Panc1 (cell line): ENCODE results near the gene ABCG1. TPM values are rescaled to one million over a fixed set of nuclear protein-coding genes. Genes with fewer than 3 reads are reported as not detected.

ENCODE experiments used
- ATAC-seq: fragments of 200-7000 bp; cut with Tn5 transposase; 2 replicates; pipeline ENCODE4 v1.9.1; 2020; ENCODE audit warnings: mild to moderate bottlenecking, moderate library complexity
- BruUV-seq: library from RNA; stranded (reverse); fragments of 400-500 nt; replicated peaks from 2 replicates; lab custom pipeline; 2021; lab: Mats Ljungman, UMichigan
- CTCF ChIA-PET: fragments of 300-600 bp; sonication (Branson Sonifier 250); formaldehyde crosslinking; loops from one replicate; lab custom pipeline; 2022; ENCODE audit warnings: antibody characterized with exemption; lab: Charles Lee
- POLR2A ChIA-PET: fragments of 300-600 bp; sonication (Branson Sonifier 250); formaldehyde crosslinking; loops from one replicate; lab custom pipeline; 2022; ENCODE audit warnings: antibody characterized with exemption; lab: Charles Lee
- DNase-seq: peaks from one replicate; pipeline ENCODE4 v3.0.0-alpha.2; 2010; ENCODE audit warnings: low read depth, low spot score
- H3K27ac ChIP-seq: 2 replicates; pipeline ENCODE4 v1.5.1; 2011; ENCODE audit warnings: mild to moderate bottlenecking, low read length, inconsistent platforms
- H3K27me3 ChIP-seq: fragments of 200-500 bp; sonication (Bioruptor generic); 2 replicates; pipeline ENCODE4 v1.6.0; 2014; ENCODE audit warnings: low read length, inconsistent platforms; ENCODE audit not compliant: control insufficient read depth, insufficient read depth
- H3K36me3 ChIP-seq: fragments of 200-500 bp; sonication (Bioruptor generic); 2 replicates; pipeline ENCODE4 v1.5.1; 2014; ENCODE audit warnings: inconsistent platforms, mild to moderate bottlenecking, low read length, moderate library complexity; ENCODE audit not compliant: control insufficient read depth, insufficient read depth
- H3K4me1 ChIP-seq: 2 replicates; pipeline ENCODE4 v1.5.1; 2011; ENCODE audit warnings: inconsistent platforms, mild to moderate bottlenecking, low read length, moderate library complexity; ENCODE audit not compliant: control insufficient read depth, insufficient read depth
- H3K4me3 ChIP-seq, 2 experiments: 2 replicates each; pipeline ENCODE4 v1.5.1; 2011 to 2012; ENCODE audit warnings: low read depth in 2 of 2, low read length in 2 of 2, mild to moderate bottlenecking in 2 of 2, inconsistent platforms in 1 of 2, moderate library complexity in 1 of 2
- H3K9me3 ChIP-seq: fragments of 200-500 bp; sonication (Bioruptor generic); 2 replicates; pipeline ENCODE4 v1.5.1; 2014; ENCODE audit warnings: low read depth, mild to moderate bottlenecking, inconsistent platforms, low read length, moderate library complexity; ENCODE audit not compliant: control insufficient read depth, insufficient read depth
- CTCF ChIP-seq: fragments of 450-650 bp; IDR thresholded peaks from 2 replicates; pipeline ENCODE4 v1.5.1; 2017; ENCODE audit warnings: mild to moderate bottlenecking
- POLR2AphosphoS5 ChIP-seq: IDR thresholded peaks from 2 replicates; pipeline ENCODE4 v1.6.1; 2012; ENCODE audit warnings: mild to moderate bottlenecking, low read depth, low read length, moderate library complexity
- REST ChIP-seq, 2 experiments: IDR thresholded peaks; 2 replicates each; pipeline ENCODE4 v1.6.1; 2011 to 2012; ENCODE audit warnings: low read depth in 2 of 2, control low read depth in 1 of 2, low read length in 1 of 2, mild to moderate bottlenecking in 1 of 2, moderate library complexity in 1 of 2; ENCODE audit not compliant: insufficient read depth in 1 of 2
- SIN3A ChIP-seq: IDR thresholded peaks from 2 replicates; pipeline ENCODE4 v1.6.1; 2012; ENCODE audit warnings: low read depth, mild to moderate bottlenecking, low read length, moderate library complexity, borderline replicate concordance; ENCODE audit not compliant: insufficient read depth
- TCF7L2 ChIP-seq: IDR thresholded peaks from 2 replicates; pipeline ENCODE4 v1.6.1; 2011; ENCODE audit warnings: mild to moderate bottlenecking, low read depth, low read length, inconsistent platforms
- in situ Hi-C: cut with HindIII; loops from 2 replicates; pipeline ENCODE4 v1.10.0; 2016; ENCODE audit warnings: low sequenced_read_pairs, low pct_unique_long_range_greater_than_20kb
- intact Hi-C: fragments of 100-400 bp; cut with micrococcal nuclease; formaldehyde crosslinking; loops from one replicate; pipeline ENCODE4 v1.10.0; 2022; ENCODE audit not compliant: unreplicated experiment
- total RNA-seq: library from RNA; stranded (reverse); gene quantifications from one replicate; pipeline ENCODE4 v1.2.1, GENCODE V29; 2021; ENCODE audit not compliant: unreplicated experiment

The ABCG1 gene
- total RNA-seq, 1 experiment from 2014 or later = 0.80 TPM

DNA sequence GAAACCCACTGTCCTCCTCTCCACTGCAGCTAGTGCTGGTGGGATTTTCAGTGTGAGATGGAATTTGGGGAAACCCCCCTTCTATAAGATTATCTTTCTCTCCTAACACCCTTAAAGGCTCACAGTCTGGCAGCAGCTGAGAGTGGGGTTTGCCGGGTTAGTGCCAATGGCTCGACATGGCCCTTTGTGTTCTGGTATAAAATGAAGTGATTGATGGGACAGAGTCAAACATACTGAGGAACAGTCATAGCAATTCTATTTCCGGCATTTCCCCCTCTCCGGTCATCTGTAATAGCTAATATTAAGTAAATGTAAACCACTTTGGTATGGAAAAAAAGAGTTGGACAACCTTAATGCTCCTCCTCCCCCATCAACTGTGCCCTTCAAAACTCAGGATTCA is 58.7 kb downstream of the ABCG1 start:
- H3K27me3 ChIP-seq = no peaks in the 10 kb centered on the region
- POLR2A ChIA-PET = no interaction called here
- peaks cover 7% of the 10 kb centered on the region for H3K4me1 ChIP-seq
- BruUV-seq = no TSS peak
- H3K4me3 ChIP-seq = no peak overlapping the region
- TF ChIP-seq SIN3A (no peak), CTCF (no peak), REST (IDR thresholded peaks at IDR 0.05; ENCODE audit: insufficient read depth in 1 of 2, low read depth in 2 of 2, low read length in 1 of 2) (no peak), POLR2AphosphoS5 (no peak), TCF7L2 (no peak)
- CTCF ChIA-PET = no interaction called here
- in situ Hi-C loops (no loop called here), intact Hi-C loops (no loop called here)
- H3K9me3 ChIP-seq = no peaks in the 10 kb centered on the region
- H3K27ac ChIP-seq = no peak overlapping the region
- H3K36me3 ChIP-seq = no peaks in the 10 kb centered on the region
- no peak for ATAC-seq
- no peak for DNase-seq

GRCh38 chr21:42278451-42279149 is 59.7 kb downstream of the ABCG1 start:
- no TSS peak for BruUV-seq
- DNase-seq = no peak

More at GRCh38 chr21:42278451-42279149, 59.7 kb downstream of the ABCG1 start:
- H3K4me1 ChIP-seq = peaks cover 7% of the 10 kb centered on the region
- H3K36me3 ChIP-seq = no peaks in the 10 kb centered on the region
- TF ChIP-seq REST (IDR thresholded peaks at IDR 0.05; ENCODE audit: insufficient read depth in 1 of 2, low read depth in 2 of 2, low read length in 1 of 2) (no peak), CTCF (no peak), SIN3A (no peak), POLR2AphosphoS5 (no peak), TCF7L2 (no peak)
- H3K4me3 ChIP-seq = no peak overlapping the region
- H3K27ac ChIP-seq = no peak overlapping the region
- ChIA-PET POLR2A (interaction anchor here (0.5 kb wide), 1 partner anchor 114 kb away, joined by 4 read pairs; no protein-coding TSS in a partner anchor), CTCF (no interaction called here)
- no peaks in the 10 kb centered on the region for H3K9me3 ChIP-seq
- H3K27me3 ChIP-seq = no peaks in the 10 kb centered on the region
- intact Hi-C loops = no loop called here
- ATAC-seq = no peak
- in situ Hi-C loops = no loop called here
